SK-MEL-5 (cell line): ENCODE measurements around the gene SULT2B1. TPM values are rescaled to one million over a fixed set of nuclear protein-coding genes. Genes with fewer than 3 reads are reported as not detected.
"Not testable (repeated sequence)": the region's sequence is repeated elsewhere in the genome, so short reads cannot be mapped to it uniquely, and the experiment has no call there.

Experiments
- DNase-seq: peaks from one replicate; pipeline ENCODE4 v3.0.0-alpha.2; 2016; ENCODE audit warnings: low read depth, low spot score
- in situ Hi-C: cut with HindIII; loops from 2 replicates; pipeline ENCODE4 v1.10.0; 2016; ENCODE audit warnings: low sequenced_read_pairs, high pct_unique_total_duplicates, low pct_unique_long_range_greater_than_20kb
- total RNA-seq: library from RNA; depleted of rRNA; stranded (reverse); fragments of >200 nt; shearing (Covaris generic); gene quantifications from 2 replicates; pipeline ENCODE4 v1.2.3, GENCODE V29; 2014

Gene SULT2B1
- total RNA-seq, 1 experiment from 2014 or later = 0.34 TPM

DNA sequence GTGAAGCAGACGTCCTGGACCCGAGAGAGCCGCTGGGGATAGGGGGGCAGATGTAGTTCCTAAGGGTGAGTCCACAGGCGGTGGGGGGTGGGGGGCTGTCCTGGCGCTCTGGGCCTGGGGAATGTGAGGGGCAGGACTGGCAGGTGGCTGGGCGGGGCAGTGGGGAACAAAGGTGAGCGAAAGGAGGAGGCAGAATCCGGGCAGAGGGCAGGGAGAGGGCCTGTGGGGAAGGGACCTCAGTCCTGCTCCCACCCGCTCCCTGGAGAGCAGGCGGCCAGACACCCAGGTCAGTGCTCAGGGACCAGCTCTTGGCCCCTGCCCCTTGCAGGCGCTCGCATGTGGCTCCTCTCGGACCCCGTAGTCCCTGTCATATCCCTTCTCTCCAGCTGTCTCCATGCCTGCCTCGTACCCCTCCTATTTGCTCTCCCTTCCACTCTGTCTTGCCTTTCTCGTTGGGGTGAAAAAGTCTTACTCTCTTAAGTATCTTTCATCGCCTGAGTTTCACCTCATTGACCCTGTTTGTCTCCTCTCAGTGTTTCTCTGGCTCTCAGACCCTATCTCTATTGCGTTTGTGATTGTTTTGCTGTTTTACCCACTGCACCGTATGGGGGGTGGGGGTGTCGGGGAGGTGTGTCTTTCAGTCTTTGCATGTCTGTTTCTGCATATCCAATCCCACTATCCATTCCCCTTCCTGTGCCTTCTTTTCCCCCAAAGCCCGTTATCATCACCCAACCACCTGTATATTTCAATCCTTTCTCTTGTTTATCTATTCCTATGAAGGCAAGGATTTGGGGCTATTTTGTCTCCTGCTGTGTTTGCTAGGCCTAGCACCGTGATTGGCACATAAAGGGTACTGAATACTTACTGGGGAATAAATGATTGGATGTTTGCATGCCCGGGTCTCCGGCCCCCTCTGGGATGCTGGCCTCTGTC, 73.1 kb downstream of the SULT2B1 start:
- no peak for DNase-seq
- in situ Hi-C loops = no loop called here

DNA sequence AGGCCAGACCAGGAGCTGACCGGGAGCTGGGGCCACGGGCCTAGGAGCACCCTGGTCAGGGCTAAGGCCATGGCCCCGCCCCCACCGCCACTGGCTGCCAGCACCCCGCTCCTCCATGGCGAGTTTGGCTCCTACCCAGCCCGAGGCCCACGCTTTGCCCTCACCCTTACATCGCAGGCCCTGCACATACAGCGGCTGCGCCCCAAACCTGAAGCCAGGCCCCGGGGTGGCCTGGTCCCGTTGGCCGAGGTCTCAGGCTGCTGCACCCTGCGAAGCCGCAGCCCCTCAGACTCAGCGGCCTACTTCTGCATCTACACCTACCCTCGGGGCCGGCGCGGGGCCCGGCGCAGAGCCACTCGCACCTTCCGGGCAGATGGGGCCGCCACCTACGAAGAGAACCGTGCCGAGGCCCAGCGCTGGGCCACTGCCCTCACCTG, 73.9 kb downstream of the SULT2B1 start:
- in situ Hi-C loops = no loop called here
- no peak for DNase-seq

DNA sequence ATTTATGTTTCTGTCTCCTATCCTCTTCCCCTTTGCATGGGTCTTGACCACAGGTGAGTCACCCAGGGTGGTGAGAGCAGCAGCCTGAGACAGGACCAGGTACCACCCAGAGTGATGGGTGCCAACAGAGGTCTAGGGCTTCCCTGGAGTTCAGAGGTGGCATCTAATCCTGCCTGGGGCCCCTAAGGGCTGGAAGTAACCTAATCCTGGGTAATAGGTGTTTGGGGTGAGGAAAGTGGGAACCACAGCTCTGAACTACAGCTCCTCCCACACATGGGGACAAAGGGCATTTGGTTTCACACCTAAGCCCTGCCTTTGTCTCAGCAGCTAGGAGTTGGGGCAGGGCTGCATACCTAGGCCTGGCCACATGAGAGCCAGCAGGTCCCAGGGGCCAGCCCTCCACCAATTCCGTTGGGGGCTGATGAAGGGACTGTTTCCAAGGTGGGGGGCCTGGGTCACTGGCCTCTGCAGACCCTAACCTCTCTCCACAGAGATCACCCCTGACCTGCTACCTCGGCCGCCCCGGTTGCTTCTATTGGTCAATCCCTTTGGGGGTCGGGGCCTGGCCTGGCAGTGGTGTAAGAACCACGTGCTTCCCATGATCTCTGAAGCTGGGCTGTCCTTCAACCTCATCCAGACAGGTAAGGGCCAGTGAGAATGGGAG, 75.4 kb downstream of the SULT2B1 start:
- in situ Hi-C loops = no loop called here

GRCh38 chr19:48627865-48628314, 75.9 kb downstream of the SULT2B1 start:
- DNase-seq = no peak
- in situ Hi-C loops = no loop called here

More for the DNA sequence above, 75.4 kb downstream of the SULT2B1 start:
- DNase-seq = no peak

- DNase-seq = no peak
- in situ Hi-C loops = no loop called here
These were observed 76.7 kb downstream of the SULT2B1 start for GRCh38 chr19:48628486-48629296.

GRCh38 chr19:48629297-48629598, 77.3 kb downstream of the SULT2B1 start:
- DNase-seq = no peak
- in situ Hi-C loops = no loop called here

DNA sequence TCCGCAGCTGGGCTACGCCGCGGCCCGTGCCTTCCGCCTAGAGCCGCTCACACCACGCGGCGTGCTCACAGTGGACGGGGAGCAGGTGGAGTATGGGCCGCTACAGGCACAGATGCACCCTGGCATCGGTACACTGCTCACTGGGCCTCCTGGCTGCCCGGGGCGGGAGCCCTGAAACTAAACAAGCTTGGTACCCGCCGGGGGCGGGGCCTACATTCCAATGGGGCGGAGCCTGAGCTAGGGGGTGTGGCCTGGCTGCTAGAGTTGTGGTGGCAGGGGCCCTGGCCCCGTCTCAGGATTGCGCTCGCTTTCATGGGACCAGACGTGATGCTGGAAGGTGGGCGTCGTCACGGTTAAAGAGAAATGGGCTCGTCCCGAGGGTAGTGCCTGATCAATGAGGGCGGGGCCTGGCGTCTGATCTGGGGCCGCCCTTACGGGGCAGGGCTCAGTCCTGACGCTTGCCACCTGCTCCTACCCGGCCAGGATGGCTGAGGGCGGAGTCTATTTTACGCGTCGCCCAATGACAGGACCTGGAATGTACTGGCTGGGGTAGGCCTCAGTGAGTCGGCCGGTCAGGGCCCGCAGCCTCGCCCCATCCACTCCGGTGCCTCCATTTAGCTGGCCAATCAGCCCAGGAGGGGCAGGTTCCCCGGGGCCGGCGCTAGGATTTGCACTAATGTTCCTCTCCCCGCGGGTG, 77.8 kb downstream of the SULT2B1 start:
- in situ Hi-C loops = no loop called here
- DNase-seq = no peak

DNA sequence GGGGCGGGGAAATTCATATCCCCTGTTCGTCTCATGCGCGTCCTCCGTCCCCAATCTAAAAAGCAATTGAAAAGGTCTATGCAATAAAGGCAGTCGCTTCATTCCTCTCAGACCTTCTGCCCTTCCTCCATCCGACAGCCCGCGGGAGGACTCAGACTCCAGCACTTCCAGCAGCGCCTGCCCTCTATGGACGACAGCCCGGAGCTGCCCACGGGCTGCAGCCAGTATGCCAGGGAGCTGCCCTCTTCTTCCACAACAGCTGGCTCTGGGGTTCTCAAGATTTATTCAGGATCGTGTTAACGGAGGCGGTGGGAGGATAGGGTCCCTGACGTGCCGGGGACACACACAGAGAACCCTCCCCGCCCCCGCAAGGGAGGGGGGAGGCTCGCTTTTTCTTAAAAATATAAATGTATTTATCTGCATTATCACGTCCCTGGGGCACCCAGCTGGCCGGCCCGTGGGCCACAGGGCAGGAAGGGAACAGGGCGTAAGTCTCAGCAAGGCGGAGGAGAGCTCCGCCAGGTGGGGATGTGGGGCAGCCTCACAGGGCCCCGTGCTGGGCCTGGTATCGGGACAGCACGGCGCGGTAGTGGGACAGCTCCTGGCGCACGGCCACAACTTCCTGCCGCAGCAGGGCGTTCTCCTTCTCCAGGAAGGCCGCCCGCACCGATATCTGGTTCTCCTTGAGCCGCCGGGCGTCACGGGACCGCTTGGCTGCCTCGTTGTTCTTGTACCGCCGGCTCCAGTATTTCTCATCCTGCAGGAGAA, 78.5 kb downstream of the SULT2B1 start:
- in situ Hi-C loops = no loop called here
- DNase-seq = no peak

GRCh38 chr19:48631225-48631624, 79.3 kb downstream of the SULT2B1 start:
- DNase-seq = no peak
- in situ Hi-C loops = no loop called here

DNA sequence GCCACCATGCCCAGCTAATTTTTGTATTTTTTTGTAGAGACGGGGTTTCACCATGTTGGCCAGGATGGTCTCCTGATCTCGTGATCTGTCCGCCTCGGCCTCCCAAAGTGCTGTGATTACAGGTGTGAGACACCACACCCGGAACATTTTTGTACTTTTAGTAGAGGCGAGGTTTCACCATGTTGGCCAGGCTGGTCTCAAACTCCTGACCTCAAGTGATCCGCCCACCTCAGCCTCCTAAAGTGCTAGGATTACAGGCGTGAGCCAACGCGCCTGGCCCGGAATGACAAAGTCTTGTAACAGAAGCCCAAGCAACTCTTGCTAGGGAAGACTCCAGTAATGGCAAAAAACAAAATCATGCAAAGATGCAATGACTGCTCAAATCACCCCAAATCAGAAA, 80.3 kb downstream of the SULT2B1 start:
- in situ Hi-C loops, DNase-seq: not testable (repeated sequence)

DNA sequence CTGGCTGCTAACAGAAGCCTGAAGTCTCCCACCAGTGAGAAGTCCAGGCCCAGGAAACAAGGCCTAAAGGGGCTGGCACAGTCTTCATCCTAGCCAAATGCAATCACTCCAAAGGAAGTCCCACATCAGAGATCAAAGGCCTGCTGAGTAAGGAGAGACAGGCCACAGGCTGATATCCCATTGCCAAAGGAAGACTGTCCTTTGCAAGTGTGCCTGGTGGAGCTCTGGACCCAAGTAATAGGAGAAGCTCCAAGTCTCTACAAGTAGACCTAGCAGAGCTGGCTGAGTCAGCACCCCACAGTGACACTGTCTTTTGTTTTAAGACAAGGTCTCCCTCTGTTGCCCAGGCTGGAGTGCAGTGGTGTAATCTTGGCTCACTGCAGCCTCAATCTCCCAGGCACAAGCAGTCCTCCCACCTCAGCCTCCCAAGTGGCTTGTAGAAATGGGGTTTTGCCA, 80.7 kb downstream of the SULT2B1 start:
- in situ Hi-C loops = no loop called here
- DNase-seq = peak; percentile 72

DNA sequence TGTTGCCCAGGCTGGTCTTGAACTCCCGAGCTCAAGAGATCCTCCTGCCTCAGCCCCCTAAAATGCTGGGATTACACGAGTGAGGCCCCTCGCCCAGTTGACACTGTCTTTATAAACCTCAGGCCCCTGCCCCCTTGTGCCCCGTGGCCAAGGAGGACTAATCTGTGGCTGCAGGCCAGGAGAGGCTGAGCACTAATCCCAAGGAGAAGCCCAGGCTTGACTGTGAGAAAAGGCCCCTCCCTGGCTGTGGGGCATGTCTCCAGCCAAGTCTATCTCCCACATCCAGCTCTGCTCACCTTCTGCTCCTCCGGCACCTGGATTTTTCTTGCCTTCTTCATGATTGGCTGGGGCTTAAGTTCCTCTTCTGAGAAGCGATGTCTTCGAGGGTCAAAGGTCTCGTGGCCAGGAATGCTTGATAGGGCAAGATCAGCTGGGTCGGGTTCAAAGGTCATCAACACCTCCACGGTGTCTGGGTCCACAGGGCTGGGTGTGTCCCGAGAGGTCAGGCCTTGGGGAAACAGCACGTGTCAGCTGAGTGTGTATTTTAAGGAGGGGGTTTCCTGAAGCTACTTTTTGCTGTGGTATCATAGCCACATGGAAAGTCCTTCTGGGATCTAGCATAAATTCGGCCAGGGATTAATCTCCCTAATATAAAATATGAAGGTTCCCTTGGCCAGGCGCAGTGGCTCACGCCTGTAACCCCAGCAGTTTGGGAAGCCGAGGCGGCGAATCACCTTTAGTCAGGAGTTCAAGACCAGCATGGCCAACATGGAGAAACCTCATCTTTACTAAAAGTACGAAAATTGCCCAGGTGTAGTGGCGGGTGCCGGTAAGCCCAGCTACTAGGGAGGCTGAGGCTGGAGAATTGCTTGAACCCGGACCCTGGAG, 81.4 kb downstream of the SULT2B1 start:
- in situ Hi-C loops = no loop called here
- no peak for DNase-seq

- no peak for DNase-seq
- in situ Hi-C loops = no loop called here
These were observed 82.0 kb downstream of the SULT2B1 start for GRCh38 chr19:48634036-48634342.

- peak; percentile 96 for DNase-seq
- in situ Hi-C loops = no loop called here
These were observed 82.7 kb downstream of the SULT2B1 start for GRCh38 chr19:48634424-48635262.

- in situ Hi-C loops = no loop called here
These were observed 83.4 kb downstream of the SULT2B1 start for GRCh38 chr19:48635263-48635965.

More at GRCh38 chr19:48635263-48635965, 83.4 kb downstream of the SULT2B1 start:
- peak; percentile 55 for DNase-seq
